ENCODE results near the gene KCNJ1.

The KCNJ1 gene

DNA sequence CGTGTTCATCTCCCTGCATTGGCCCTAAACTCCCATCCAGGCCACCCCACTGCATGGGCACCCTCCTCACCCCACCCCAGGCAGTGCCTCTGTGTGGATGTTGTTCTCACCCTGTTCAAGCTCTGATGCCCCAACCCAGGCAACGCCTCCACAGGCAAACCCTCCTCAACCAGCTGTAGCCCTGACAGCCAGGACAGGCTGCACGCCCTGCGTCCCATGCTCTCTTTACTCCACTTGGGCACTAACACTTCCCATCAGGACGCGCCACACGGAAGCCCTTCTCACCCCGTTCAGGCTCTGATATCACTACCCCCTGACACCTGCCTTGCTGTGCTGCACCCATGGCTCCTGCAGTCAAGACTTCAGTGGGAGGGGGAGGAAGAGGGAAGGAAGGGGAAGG is 47.9 kb downstream of the KCNJ1 start:
- no peak for DNase-seq

DNA sequence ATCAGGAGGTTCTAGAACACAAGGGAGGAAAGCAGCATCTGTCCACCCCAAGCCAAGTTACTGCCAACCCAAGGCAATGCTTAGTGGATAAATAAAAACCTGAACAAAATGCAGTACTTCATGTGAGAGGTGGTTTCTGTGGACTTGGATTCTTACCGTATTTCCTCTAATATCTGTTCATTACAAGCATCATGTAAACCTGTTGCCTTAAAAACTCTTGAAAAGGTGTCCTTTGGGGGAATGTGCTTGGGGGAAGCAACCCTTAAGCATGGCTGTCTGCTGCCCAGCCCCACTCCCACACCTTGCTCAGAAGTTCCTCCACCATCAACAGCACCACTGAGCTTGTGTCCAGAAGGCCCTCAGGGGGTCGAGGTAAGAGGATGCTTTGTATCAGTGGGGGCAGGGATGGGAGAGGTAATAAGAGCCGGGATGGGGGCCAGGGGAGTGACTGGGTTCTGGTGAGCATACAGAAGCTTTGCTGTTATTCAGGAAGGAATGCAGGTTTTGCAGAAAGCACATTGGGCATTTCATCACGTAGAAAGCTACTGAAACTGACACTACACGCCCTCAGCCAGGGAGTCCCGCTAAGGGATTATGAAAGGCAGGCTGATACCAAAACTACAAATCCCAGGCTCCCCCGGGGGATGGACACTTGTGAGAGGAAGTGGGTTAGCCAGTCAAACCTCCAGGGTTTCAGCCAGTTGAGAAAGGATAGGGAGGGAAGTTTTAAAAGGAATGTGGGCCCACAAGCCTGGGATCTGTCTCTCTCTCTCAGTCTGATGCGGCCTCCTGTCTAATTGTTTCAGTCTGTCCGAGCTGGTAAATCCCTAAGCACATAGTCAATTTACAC is 52.0 kb downstream of the KCNJ1 start:
- DNase-seq: no peak

DNA sequence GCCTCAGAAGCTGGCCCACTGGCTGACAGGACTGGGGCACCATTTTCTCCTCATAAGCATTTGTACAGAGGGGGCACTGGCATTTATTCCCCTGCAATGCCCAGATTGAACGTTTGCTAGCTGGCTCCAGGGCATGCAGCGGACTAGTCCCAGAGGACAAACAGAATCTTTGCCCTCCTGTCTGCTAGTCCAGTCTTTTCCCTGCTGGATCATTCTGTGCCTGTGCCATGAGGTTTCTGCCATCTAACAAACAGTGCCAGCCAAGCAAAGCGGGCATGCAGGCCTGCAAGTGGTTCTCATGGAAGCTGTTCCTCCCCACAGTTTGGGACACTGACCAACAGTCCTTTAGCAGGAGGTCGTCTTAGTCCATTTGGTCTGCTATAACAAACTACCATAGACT is 53.4 kb downstream of the KCNJ1 start:
- DNase-seq: no peak

DNA sequence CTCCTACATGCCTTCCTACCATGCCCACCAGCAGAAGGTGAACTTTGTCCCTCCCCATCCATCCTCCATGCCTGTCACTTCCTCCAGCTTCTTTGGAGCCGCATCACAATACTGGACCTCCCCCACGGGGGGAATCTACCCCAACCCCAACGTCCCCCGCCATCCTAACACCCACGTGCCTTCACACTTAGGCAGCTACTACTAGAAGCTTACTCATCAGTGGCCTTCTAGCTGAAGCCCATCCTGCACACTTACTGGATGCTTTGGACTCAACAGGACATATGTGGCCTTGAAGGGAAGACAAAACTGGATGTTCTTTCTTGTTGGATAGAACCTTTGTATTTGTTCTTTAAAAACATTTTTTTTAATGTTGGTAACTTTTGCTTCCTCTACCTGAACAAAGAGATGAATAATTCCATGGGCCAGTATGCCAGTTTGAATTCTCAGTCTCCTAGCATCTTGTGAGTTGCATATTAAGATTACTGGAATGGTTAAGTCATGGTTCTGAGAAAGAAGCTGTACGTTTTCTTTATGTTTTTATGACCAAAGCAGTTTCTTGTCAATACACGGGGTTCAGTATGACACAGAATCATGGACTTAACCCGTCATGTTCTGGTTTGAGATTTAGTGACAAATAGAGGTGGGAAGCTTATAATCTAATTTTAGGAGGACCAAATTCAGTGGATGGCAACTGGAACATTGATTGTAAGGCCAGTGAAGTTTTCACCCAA is 56.1 kb downstream of the KCNJ1 start:
- DNase-seq: no peak

DNA sequence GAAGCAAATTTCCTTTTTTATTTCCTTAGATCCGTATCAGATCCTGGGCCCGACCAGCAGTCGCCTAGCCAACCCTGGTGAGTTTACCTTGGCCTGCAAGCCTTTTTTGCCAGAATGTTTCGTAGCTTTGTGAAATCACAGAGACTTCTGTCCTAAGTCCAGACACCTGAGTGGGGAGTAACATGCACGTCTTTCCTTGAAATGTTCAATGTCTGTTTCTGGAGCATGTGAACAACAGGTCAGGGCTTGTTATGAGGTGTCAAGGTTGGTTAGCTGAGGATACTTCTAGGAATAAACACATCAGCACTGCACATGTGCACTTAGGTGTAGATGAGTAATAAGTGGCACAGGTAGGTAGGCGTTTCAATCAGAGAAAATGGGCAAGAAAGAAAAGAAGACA is 58.0 kb downstream of the KCNJ1 start:
- DNase-seq: no peak

DNA sequence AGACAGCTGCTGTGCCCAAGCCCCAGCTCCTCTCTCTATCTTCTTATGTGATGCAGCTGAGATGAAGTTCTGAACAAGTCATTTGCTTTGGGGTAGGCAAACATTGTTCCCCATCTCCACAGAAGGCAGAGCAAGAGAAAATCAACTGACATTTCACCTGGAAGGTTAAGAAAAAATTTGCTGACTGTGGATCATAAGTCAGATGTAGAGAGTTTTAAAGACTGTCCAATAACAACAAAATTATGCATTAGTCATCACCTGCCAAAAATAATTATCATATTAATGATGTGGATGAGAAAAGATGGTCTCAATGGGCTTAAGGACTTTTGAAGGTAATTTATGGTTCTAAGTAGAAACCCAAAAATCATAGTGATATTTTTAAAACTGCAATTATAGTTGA is 59.2 kb downstream of the KCNJ1 start:
- no peak for DNase-seq

DNA sequence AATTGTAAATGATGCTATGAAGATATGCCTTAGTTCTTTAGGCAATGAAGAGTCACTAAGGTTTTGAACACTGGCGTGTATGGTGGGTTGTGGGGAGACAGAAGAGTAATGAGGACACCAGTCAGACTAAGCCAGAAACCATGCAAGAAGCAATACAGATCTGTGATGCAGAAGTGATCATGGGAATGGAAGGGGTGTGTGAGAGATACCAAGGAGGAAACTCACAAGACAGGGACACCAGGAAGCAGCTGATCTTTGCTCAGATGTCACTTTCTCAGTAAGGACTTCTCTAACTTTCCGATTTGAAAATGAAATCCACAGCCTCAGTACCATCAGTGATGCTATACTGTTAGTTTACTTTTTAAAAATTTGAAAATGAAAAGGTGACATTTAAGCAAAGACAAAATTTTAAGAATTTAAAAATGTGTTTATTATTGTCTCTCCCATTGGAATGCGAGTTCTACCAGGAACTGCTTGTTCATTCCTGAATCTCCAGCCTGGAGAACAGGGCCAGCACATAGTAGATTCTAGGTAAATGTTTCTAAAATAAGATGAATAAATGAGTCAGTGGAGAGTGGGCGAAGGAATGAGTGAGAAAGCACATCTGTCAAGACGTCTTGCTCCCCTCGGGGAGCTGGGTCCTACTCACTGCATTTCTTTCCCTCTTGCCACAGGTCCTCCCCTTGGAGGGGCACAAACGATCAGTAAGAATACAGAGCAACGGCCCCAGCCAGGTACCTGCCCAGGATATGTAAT is 60.4 kb downstream of the KCNJ1 start:
- no peak for DNase-seq

DNA sequence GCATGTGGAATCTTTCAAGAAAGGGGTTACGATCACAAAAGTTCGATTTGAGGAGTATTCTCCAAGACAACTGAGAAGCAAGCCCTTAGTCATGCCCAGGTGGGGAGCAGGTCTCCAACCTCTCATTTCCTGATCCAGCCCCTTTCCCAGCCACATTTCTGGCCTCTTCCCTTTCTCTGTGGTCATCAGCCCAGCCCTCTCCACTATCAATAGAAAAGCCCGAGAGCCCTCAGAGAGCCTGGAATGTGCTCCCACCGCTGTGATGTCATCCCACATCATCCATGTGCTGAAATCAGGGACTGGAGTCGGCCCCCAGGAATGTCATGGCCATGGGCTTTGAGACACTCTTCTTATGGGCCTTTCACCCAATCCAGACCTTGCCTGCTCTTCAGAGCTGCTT is 62.6 kb downstream of the KCNJ1 start:
- DNase-seq: no peak

DNA sequence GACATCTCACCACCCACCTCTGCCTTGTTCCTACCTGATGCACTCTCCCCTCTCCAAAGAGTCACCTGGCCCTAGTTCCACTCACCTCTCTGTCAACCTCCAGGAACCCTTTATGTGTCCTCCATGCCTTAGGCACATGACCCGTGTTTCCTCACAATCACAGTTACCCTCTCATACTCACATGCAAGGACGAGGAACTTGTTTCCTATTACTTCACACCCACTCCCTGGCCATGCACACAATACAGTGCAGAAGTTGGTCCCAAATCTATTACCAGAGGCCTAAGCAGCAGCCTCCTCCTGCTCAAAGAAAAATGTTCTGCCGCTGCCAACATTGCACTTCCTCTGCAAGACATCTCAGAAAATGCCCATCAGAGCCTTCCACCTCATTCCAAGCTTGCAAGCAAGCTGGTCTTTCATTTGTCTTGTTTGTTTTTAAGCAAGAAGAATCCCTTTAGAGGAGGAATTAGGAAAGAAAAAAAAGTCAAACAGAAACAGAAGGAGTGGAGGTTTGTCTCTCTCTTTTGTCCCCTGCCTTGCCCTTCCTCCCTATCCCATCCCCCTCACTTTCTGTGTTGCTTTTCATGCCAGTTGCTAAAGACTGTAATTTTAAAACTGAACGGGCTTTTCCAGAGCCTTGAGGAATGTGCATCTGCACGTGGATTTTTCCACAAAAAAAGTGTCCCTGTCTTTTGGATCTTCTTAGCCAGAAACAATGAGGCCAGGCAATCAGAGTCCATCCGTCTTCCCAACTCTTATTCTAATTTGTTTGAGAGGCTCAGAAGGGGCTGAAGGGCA is 63.4 kb downstream of the KCNJ1 start:
- no peak for DNase-seq

DNA sequence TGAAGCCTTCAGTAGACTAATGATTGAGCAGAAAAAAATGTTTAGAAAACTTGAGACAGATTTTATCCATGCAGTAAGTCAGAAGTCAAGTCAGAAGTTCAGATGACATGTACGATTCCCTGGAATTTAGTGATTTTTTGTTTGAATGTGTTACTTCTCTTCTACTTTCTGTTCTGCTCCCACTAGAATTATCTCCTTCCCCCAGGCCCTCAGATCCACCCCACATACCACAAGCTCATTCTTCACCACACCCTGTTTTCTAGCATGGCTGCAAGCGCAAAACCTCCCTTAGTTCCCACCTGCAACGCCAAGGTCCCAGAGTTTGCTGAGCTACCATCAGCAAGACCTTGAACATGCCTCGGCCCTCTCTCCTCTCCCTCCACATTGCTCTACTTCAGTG is 64.1 kb downstream of the KCNJ1 start:
- no peak for DNase-seq

DNA sequence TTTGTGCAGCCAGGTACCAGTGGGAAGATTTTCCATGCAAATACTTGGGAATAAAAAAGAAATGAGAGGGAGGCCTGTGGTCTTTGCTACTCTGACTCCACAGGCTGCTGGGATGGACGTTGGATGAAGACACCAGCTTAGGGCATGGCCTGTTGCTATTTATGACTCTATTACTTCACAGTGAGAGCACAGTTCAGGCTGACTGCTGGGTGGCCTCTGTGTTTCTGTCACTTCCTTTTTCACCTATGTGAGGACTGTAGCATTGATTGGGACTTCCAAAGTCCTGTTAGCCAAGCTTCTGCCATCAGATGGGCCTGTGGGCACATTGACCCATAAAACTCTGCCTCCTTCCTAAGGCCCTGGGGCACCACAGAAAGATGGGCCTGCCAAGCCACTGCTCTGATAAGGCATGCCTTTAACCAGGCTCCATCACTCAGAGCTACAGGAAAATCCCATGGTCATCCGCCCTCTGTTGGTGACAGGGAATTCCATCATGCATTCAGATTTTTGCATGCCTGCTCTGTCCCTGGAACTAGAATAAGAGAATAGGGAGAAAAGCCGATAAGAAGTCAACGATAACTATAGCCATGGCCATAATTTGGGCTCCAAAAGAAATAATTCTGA is 64.6 kb downstream of the KCNJ1 start:
- DNase-seq: no peak

DNA sequence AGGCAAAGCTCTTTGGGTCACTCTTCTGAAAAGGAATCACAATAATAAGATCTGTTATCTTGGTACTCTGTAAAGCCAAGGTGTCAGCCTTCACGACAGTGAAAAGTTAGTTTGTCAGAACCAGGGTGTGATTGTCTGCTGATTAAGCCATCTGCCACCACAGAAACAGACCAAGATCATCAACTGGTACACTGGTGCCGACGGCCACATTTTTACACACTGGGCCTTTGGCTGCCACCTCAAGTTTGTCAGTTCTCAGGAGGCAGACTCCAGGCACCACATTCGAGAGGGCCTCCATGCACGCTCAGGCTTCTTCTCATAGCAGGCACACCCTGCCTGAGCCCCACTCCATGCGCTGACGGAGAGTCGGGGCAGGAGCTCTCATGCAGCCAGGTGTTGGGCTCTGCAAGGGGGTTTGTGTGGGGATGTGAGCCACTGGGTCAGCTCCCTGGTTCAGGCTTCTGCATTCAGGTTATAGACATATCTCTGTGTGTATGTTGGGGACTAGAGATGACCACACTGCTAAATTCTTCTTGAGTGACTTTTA is 66.2 kb downstream of the KCNJ1 start:
- no peak for DNase-seq

DNA sequence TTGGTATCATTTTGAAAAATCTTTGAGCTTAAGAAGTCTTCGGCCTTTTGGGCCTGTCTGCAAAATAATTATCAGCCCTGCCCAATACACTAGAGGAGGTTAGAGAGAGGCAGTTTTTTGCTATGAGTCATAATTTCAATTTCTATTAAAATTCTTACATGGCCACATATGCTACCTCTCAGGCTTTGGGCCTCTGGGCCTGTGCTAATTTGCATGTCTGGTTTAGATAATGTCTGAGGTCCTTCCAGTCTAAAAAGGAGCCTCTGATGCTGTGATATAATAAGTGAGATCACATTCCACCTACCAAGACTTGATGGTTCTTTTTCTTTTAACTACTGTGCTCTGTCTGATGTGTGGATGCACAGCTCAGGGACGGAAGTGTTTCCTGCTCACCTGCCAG is 70.8 kb downstream of the KCNJ1 start:
- DNase-seq: no peak

DNA sequence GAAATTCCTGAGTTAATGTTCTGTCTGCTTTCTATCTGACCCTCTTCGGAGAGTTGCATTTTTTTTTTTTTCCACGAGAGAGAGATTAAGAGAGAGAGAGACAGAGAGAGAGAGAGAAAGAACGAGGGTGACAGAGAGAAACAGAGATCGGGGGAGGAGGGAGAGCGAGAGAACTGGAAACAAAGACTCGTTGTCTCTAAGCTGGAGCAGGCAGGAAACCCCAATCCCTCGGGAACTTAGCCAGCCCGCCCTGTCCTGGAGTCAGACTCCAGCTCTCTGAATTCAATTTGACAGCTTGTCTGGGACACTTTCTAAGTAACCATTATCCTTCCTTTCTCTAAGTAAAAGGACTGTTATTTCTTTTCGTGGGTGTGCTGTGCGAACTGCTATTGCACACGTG is 76.9 kb downstream of the KCNJ1 start:
- no peak for DNase-seq

DNA sequence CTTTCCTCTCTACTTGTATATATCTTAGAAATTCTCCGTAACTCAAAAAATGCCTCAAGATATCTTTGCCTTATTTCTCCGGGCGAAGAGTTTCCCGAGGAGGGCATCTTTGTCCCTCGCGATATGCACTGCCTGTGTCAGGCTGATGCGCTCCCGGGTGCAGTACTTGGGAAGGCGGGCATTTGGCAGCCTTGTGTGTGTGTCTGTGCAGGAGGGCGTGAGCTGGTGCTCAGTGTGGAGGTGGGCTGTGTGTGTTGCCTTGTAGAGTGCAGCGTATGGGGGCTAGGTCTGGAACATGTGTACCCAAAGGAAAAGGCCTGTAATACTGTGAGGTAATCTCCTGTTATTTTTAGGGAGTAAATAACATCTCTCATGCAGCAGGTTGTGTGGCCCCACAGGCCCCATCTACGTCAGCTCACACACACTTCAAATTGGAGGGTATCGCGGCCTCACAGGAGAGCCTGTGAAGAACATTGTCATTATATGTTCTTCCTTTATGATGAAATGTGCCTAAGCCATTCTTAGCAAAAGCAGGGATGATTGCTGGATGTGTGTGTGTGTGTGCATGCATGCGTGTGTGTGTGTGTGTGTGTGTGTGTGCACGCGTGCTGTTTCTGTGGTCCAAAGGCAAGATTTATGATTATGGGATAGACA is 77.5 kb downstream of the KCNJ1 start:
- no peak for DNase-seq
